Astrocyte of the spinal cord (primary cell): ENCODE measurements around the gene PACSIN2.
"Not testable (repeated sequence)": the region's sequence is repeated elsewhere in the genome, so short reads cannot be mapped to it uniquely, and the experiment has no call there.

Experiments
- DNase-seq: peaks from one replicate; pipeline ENCODE4 v3.0.0; 2011; ENCODE audit warnings: low read depth, low spot score
- H3K4me3 ChIP-seq: 2 replicates; pipeline ENCODE4 v1.5.1; 2011; ENCODE audit warnings: low read depth, mild to moderate bottlenecking, low read length, moderate library complexity
- in situ Hi-C: cut with HindIII; loops from 2 replicates; pipeline ENCODE4 v1.10.0; 2017; ENCODE audit warnings: low sequenced_read_pairs
- TF ChIP-seq, protein P1 (sequence below): IDR thresholded peaks from 2 replicates; pipeline ENCODE4 v1.5.1; 2012; ENCODE audit warnings: low read depth, mild to moderate bottlenecking, low read length, inconsistent platforms

PACSIN2 gene

GRCh38 chr22:43001271-43002201, 13.4 kb downstream of the PACSIN2 start:
- no peak overlapping the region for H3K4me3 ChIP-seq
- TF ChIP-seq, protein P1, sequence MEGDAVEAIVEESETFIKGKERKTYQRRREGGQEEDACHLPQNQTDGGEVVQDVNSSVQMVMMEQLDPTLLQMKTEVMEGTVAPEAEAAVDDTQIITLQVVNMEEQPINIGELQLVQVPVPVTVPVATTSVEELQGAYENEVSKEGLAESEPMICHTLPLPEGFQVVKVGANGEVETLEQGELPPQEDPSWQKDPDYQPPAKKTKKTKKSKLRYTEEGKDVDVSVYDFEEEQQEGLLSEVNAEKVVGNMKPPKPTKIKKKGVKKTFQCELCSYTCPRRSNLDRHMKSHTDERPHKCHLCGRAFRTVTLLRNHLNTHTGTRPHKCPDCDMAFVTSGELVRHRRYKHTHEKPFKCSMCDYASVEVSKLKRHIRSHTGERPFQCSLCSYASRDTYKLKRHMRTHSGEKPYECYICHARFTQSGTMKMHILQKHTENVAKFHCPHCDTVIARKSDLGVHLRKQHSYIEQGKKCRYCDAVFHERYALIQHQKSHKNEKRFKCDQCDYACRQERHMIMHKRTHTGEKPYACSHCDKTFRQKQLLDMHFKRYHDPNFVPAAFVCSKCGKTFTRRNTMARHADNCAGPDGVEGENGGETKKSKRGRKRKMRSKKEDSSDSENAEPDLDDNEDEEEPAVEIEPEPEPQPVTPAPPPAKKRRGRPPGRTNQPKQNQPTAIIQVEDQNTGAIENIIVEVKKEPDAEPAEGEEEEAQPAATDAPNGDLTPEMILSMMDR: no peak
- peak; percentile 70 for DNase-seq
- in situ Hi-C loops: no loop called here

- DNase-seq: peak; percentile 50
- in situ Hi-C loops: no loop called here
- H3K4me3 ChIP-seq: no peak overlapping the region
- TF ChIP-seq, protein P1: no peak
Measured at GRCh38 chr22:43000441-43001175, 14.3 kb downstream of the PACSIN2 start.

GRCh38 chr22:42997582-42998090, 17.3 kb downstream of the PACSIN2 start:
- no peak for DNase-seq

GRCh38 chr22:42996646-42997365, 18.1 kb downstream of the PACSIN2 start:
- no peak overlapping the region for H3K4me3 ChIP-seq
- TF ChIP-seq, protein P1: no peak
- DNase-seq: no peak

More at GRCh38 chr22:42997582-42998090, 17.3 kb downstream of the PACSIN2 start:
- TF ChIP-seq, protein P1: no peak
- H3K4me3 ChIP-seq: no peak overlapping the region
- in situ Hi-C loops: no loop called here

DNA sequence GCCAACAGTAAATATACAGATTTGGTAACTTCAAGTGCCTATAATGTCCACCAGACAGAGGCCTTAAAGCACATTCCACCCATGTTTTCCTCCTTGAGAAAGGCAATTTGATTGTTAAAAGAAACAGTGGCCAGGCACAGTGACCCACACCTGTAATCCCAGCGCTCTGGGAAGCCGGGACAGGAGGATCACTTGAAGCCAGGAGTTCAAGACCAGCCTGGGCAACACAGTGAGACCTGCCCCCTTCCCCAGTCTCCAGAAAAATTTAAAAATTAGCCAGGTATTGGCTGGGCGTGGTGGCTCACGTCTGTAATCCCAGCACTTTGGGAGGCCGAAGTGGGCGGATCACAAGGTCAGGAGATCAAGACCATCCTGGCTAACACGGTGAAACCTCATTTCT, 19.3 kb downstream of the PACSIN2 start:
- DNase-seq, H3K4me3 ChIP-seq, in situ Hi-C loops: not testable (repeated sequence)

More at GRCh38 chr22:42996646-42997365, 18.1 kb downstream of the PACSIN2 start:
- in situ Hi-C loops: no loop called here

DNA sequence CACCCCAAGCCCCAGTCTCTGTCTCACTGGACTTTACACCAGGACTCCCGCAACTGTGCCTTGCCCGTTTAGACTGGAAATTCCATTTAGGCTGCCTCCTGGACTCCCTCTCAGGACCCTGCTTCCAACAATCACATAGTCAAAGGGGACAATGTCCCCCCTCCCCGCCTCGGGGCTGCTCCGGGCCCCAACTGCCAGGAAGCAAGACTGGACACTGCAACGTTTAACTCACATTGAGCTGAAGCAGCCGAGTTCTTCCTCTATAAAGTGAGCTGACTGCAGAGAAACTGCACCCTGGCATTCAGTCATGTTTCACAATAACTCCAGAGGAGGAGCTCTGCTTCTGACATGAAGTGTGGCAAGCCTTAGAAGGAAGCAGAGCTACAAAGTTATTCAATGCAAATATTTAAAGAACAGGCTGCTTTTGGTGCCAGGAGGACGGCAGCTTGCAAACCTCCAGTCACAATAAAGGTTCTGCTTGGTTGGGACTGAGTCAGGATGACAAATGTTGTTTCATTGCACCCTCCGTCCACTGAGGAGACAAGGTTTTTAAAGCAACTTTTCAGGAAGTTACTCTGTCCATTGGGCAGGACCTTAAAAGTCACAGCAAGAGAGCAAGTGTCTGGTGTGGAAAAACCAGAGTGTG, 19.9 kb downstream of the PACSIN2 start:
- H3K4me3 ChIP-seq: peak overlapping the region; percentile 23

More for the DNA sequence above, 19.9 kb downstream of the PACSIN2 start:
- in situ Hi-C loops: no loop called here
- DNase-seq: peak; percentile 93
- TF ChIP-seq, protein P1: peak; percentile 5
